ENCODE measurements around the gene DNLZ. TPM values are rescaled to one million over a fixed set of nuclear protein-coding genes. Genes with fewer than 3 reads are reported as not detected.
"Not testable (repeated sequence)": the region's sequence is repeated elsewhere in the genome, so short reads cannot be mapped to it uniquely, and the experiment has no call there.

Gene DNLZ
- total and polyA plus RNA-seq, 12 donors = 3.1 to 28.9 (median 17.5) TPM

GRCh38 chr9:136353088-136353487, 10.5 kb downstream of the DNLZ start:
- Histone ChIP-seq H3K9me3 (replicated peaks in 1 of 3) (no peaks in the 10 kb centered on the region), H3K27ac (no peak overlapping the region), H3K4me3 (no peak overlapping the region), H3K36me3 (replicated peaks in 1 of 2) (no peaks in the 10 kb centered on the region), H3K27me3 (no peaks in the 10 kb centered on the region), H3K4me1 (replicated peaks in 1 of 2) (peaks cover 0 to 16% of the 10 kb centered on the region in 2 donors)
- TF ChIP-seq CTCF (IDR thresholded peaks at IDR 0.05) = no peak
- TF ChIP-seq POLR2A (IDR thresholded peaks at IDR 0.05) = no peak
- WGBS, 4 donors = 89 to 91% (median 91%) methylated on average over 8 to 11 of the region's 11 CpGs
- DNase-seq = no peak
- intact Hi-C loops (cut with DNase I) = no loop called here

GRCh38 chr9:136352682-136353081, 10.9 kb downstream of the DNLZ start:
- DNase-seq = no peak
- no peaks in the 10 kb centered on the region for H3K27me3 ChIP-seq
- H3K4me1 ChIP-seq (replicated peaks in 1 of 2) = peaks cover 0 to 14% of the 10 kb centered on the region in 2 donors
- intact Hi-C loops (cut with DNase I) = no loop called here
- H3K4me3 ChIP-seq = no peak overlapping the region
- no peaks in the 10 kb centered on the region for H3K36me3 ChIP-seq (replicated peaks in 1 of 2)
- H3K9me3 ChIP-seq (replicated peaks in 1 of 3) = no peaks in the 10 kb centered on the region
- H3K27ac ChIP-seq = no peak overlapping the region
- 88 to 89% (median 88%) methylated on average over 13 to 16 of the region's 16 CpGs for WGBS, 4 donors
- no peak for TF ChIP-seq POLR2A (IDR thresholded peaks at IDR 0.05)
- TF ChIP-seq CTCF (IDR thresholded peaks at IDR 0.05) = no peak

- H3K27ac ChIP-seq; H3K27me3 ChIP-seq; H3K36me3 ChIP-seq (replicated peaks in 1 of 2); intact Hi-C loops (cut with DNase I); H3K9me3 ChIP-seq (replicated peaks in 1 of 3); H3K4me3 ChIP-seq; DNase-seq: not testable (repeated sequence)
- WGBS, 4 donors = 90 to 100% (median 91%) methylated on average over 1 to 22 of the region's 24 CpGs; no CpG with 5 or more reads in 1 of the 4 donors
- H3K4me1 ChIP-seq (replicated peaks in 1 of 2) = peaks cover 0 to 14% of the 10 kb centered on the region in 2 donors
Measured at GRCh38 chr9:136351868-136352267, 11.7 kb downstream of the DNLZ start.

GRCh38 chr9:136351252-136351800, 12.2 kb downstream of the DNLZ start:
- intact Hi-C loops (cut with DNase I) = no loop called here
- peaks cover 0 to 16% of the 10 kb centered on the region in 2 donors for H3K4me1 ChIP-seq (replicated peaks in 1 of 2)
- H3K9me3 ChIP-seq (replicated peaks in 1 of 3) = no peaks in the 10 kb centered on the region
- TF ChIP-seq POLR2A (IDR thresholded peaks at IDR 0.05) (no peak), CTCF (IDR thresholded peaks at IDR 0.05) (no peak)
- H3K27ac ChIP-seq = no peak overlapping the region
- H3K4me3 ChIP-seq = no peak overlapping the region
- no peak for DNase-seq
- 77 to 93% (median 87%) methylated on average over 3 to 11 of the region's 11 CpGs; no CpG with 5 or more reads in 1 of the 4 donors for WGBS, 4 donors
- no peaks in the 10 kb centered on the region for H3K36me3 ChIP-seq (replicated peaks in 1 of 2)
- no peaks in the 10 kb centered on the region for H3K27me3 ChIP-seq

- Histone ChIP-seq H3K4me1 (replicated peaks in 1 of 2) (peaks cover 0 to 23% of the 10 kb centered on the region in 2 donors), H3K9me3 (replicated peaks in 1 of 3) (no peaks in the 10 kb centered on the region), H3K27ac (no peak overlapping the region), H3K36me3 (replicated peaks in 1 of 2) (no peaks in the 10 kb centered on the region), H3K27me3 (no peaks in the 10 kb centered on the region), H3K4me3 (no peak overlapping the region)
- no peak for DNase-seq
- intact Hi-C loops (cut with DNase I) = no loop called here
- TF ChIP-seq CTCF (IDR thresholded peaks at IDR 0.05) (no peak), POLR2A (IDR thresholded peaks at IDR 0.05) (no peak)
- 89 to 95% (median 92%) methylated on average over 7 to 24 of the region's 24 CpGs; no CpG with 5 or more reads in 1 of the 4 donors for WGBS, 4 donors
Measured at GRCh38 chr9:136349546-136349945, 14.0 kb downstream of the DNLZ start.

Measured in adrenal gland (tissue), 12 donors.